GM12878 (cell line): Measurements from ENCODE around the gene TACR1. TPM values are rescaled to one million over a fixed set of nuclear protein-coding genes. Genes with fewer than 3 reads are reported as not detected.

Source experiments
- CEBPB ChIP-seq, 2 experiments: fragments of 150-350 bp in 1 of 2; IDR thresholded peaks; 2 replicates each; pipeline ENCODE4 v1.6.1; 2012 to 2014; ENCODE audit warnings: low read depth in 2 of 2, low read length in 2 of 2, borderline replicate concordance in 1 of 2, inconsistent platforms in 1 of 2
- HSF1 ChIP-seq: fragments of 150-350 bp; IDR thresholded peaks from 2 replicates; pipeline ENCODE4 v1.6.1; 2014; ENCODE audit warnings: mild to moderate bottlenecking, low read depth, low read length
- LARP7 ChIP-seq: fragments of 450-650 bp; IDR thresholded peaks from 2 replicates; pipeline ENCODE4 v1.6.1; 2017; ENCODE audit warnings: mild to moderate bottlenecking
- MYB ChIP-seq: fragments of 150-350 bp; IDR thresholded peaks from 2 replicates; pipeline ENCODE4 v1.6.1; 2014; ENCODE audit warnings: mild to moderate bottlenecking, low read depth, low read length, borderline replicate concordance
- NFIC ChIP-seq: IDR thresholded peaks from 2 replicates; pipeline ENCODE4 v1.6.1; 2012; ENCODE audit warnings: low read depth, mild to moderate bottlenecking, inconsistent platforms, low read length, moderate library complexity
- NFYB ChIP-seq: IDR thresholded peaks from 2 replicates; pipeline ENCODE4 v1.6.1; 2011; ENCODE audit warnings: low read depth, mild to moderate bottlenecking, low read length, improper control_type of control experiment, moderate library complexity; ENCODE audit not compliant: insufficient read depth
- PRDM15 ChIP-seq: fragments of 450-650 bp; formaldehyde crosslinking; IDR thresholded peaks from 2 replicates; pipeline ENCODE4 v1.4.0; 2020; ENCODE audit warnings: mild to moderate bottlenecking, moderate library complexity
- RAD21 ChIP-seq: IDR thresholded peaks from 2 replicates; pipeline ENCODE4 v1.6.1; 2011; ENCODE audit warnings: mild to moderate bottlenecking, low read depth, low read length, moderate library complexity; ENCODE audit not compliant: insufficient read depth
- TCF3 ChIP-seq: IDR thresholded peaks from 2 replicates; pipeline ENCODE4 v1.6.1; 2012; ENCODE audit warnings: low read depth, mild to moderate bottlenecking, low read length, borderline replicate concordance; ENCODE audit not compliant: insufficient read depth
- USF2 ChIP-seq: IDR thresholded peaks from 2 replicates; pipeline ENCODE4 v1.6.1; 2011; ENCODE audit warnings: low read depth, low read length, improper control_type of control experiment, borderline replicate concordance
- ZBTB11 ChIP-seq: fragments of 450-650 bp; formaldehyde crosslinking; IDR thresholded peaks from 2 replicates; pipeline ENCODE4 v1.5.0; 2022; ENCODE audit warnings: mild to moderate bottlenecking, missing genetic modification characterization
- ZNF384 ChIP-seq: IDR thresholded peaks from 2 replicates; pipeline ENCODE4 v1.6.1; 2012; ENCODE audit warnings: low read depth, mild to moderate bottlenecking, low read length, improper control_type of control experiment, borderline replicate concordance
- polyA plus RNA-seq, 11 experiments: library from polyadenylated mRNA; depleted of rRNA in 4 of 11; unstranded in 6 of 11; stranded (reverse) in 5 of 11; fragments of >200 nt; fragmentation: Nextera tagmentation in 4 of 11; fragmentation: Illumina TruSeq in 1 of 11; extraction: Ambion mirVana in 4 of 11; extraction: Trizol in 1 of 11; gene quantifications; 1 replicate in 1 of 11; 2 replicates in 10 of 11; pipeline versions ENCODE4 v1.2.1 to v1.2.3, GENCODE V29; 2011 to 2016; ENCODE audit warnings: inconsistent platforms in 2 of 11, missing spikeins in 2 of 11, low read depth in 1 of 11
- total RNA-seq, 4 experiments: library from RNA; depleted of rRNA in 3 of 4; stranded (reverse); fragments of >200 nt in 3 of 4; fragmentation: Illumina TruSeq in 1 of 4; extraction: Trizol in 1 of 4; gene quantifications; 2 replicates each; pipeline versions ENCODE4 v1.2.1 to v1.2.3, GENCODE V29; 2013 to 2021
- TF ChIP-seq, protein P1 (sequence below): fragments of 150-350 bp; IDR thresholded peaks from 2 replicates; pipeline ENCODE4 v1.6.1; 2016; ENCODE audit warnings: low read depth, low read length

TACR1 gene
- total and polyA plus RNA-seq, 10 of the 15 experiments (the other 5 are each of a cell fraction or from before 2014, with no cell fraction given), result 0.04 to 1.4 (median 0.15) TPM

DNA sequence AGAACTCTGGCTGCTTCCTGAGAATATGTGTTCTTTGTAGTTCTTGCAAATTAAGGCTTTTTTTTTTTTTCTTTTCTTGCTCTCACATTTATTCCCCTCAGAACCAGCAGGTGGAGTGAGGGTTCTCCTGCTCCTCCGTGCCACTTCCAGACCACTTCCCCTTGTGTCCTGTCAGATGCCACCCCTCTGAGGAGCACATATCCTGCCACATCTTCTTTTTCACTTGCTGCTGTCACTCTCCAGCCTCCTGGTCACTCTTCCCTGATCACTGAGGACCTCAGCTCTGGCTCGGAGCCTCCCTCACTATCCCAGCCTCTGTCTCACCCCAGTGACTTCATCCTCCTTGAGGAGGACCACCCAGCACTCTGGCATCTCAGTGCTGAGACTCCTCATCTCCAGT lies 100.5 kb downstream of the TACR1 start (continued):
- TF ChIP-seq NFYB (no peak), ZNF384 (peak; percentile 88), TCF3 (no peak), CEBPB (IDR thresholded peaks at IDR 0.05; ENCODE audit: borderline replicate concordance in 1 of 2, low read depth in 2 of 2, low read length in 2 of 2) (no peak), ZBTB11 (CRISPR knock-in tag) (no peak), RAD21 (peak; percentile 53), PRDM15 (no peak), USF2 (no peak), MYB (no peak), NFIC (no peak), HSF1 (no peak), LARP7 (no peak)
- TF ChIP-seq, protein P1, sequence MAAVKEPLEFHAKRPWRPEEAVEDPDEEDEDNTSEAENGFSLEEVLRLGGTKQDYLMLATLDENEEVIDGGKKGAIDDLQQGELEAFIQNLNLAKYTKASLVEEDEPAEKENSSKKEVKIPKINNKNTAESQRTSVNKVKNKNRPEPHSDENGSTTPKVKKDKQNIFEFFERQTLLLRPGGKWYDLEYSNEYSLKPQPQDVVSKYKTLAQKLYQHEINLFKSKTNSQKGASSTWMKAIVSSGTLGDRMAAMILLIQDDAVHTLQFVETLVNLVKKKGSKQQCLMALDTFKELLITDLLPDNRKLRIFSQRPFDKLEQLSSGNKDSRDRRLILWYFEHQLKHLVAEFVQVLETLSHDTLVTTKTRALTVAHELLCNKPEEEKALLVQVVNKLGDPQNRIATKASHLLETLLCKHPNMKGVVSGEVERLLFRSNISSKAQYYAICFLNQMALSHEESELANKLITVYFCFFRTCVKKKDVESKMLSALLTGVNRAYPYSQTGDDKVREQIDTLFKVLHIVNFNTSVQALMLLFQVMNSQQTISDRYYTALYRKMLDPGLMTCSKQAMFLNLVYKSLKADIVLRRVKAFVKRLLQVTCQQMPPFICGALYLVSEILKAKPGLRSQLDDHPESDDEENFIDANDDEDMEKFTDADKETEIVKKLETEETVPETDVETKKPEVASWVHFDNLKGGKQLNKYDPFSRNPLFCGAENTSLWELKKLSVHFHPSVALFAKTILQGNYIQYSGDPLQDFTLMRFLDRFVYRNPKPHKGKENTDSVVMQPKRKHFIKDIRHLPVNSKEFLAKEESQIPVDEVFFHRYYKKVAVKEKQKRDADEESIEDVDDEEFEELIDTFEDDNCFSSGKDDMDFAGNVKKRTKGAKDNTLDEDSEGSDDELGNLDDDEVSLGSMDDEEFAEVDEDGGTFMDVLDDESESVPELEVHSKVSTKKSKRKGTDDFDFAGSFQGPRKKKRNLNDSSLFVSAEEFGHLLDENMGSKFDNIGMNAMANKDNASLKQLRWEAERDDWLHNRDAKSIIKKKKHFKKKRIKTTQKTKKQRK, result no peak
